PC-3 (cell line): ENCODE results near the gene SNX20. TPM values are rescaled to one million over a fixed set of nuclear protein-coding genes. Genes with fewer than 3 reads are reported as not detected.
A peak's percentile ranks its signal among the peaks of the same experiment; 100 is the strongest.

ENCODE experiments used
- ATAC-seq: fragments of 200-7000 bp; cut with Tn5 transposase; 2 replicates; pipeline ENCODE4 v1.9.1; 2020; ENCODE audit warnings: mild to moderate bottlenecking, moderate library complexity
- BruUV-seq: library from RNA; stranded (reverse); fragments of 400-500 nt; replicated peaks from 2 replicates; lab custom pipeline; 2021; lab: Mats Ljungman, UMichigan
- CTCF ChIA-PET: fragments of 300-600 bp; sonication (Branson Sonifier 250); formaldehyde crosslinking; loops from one replicate; lab custom pipeline; 2022; ENCODE audit warnings: antibody characterized with exemption; lab: Charles Lee
- POLR2A ChIA-PET: fragments of 300-600 bp; sonication (Branson Sonifier 250); formaldehyde crosslinking; loops from one replicate; lab custom pipeline; 2022; ENCODE audit warnings: antibody characterized with exemption; ENCODE audit not compliant: unreplicated experiment; lab: Charles Lee
- DNase-seq: peaks from one replicate; pipeline ENCODE4 v3.0.0-alpha.2; 2015
- H2AFZ ChIP-seq: fragments of 300-600 bp; sonication (generic); 2 replicates; pipeline ENCODE4 v1.6.0; 2016; ENCODE audit warnings: antibody characterized with exemption, low read length
- H3F3A ChIP-seq: fragments of 300-600 bp; sonication (generic); one replicate; pipeline ENCODE4 v1.6.0; 2017; ENCODE audit warnings: antibody characterized with exemption, low read length, control low read depth, mild to moderate bottlenecking; ENCODE audit not compliant: unreplicated experiment
- H3K27ac ChIP-seq: fragments of 300-600 bp; sonication (generic); 2 replicates; pipeline ENCODE4 v1.5.1; 2016; ENCODE audit warnings: mild to moderate bottlenecking, low read length
- H3K27me3 ChIP-seq: fragments of 300-600 bp; sonication (generic); 2 replicates; pipeline ENCODE4 v1.6.1; 2016; ENCODE audit warnings: low read length, mixed read lengths
- H3K36me3 ChIP-seq: fragments of 300-600 bp; sonication (generic); 2 replicates; pipeline ENCODE4 v1.6.1; 2016; ENCODE audit warnings: low read depth, mixed run types, low read length, mixed read lengths
- H3K4me1 ChIP-seq: fragments of 300-600 bp; sonication (generic); 2 replicates; pipeline ENCODE4 v1.5.1; 2016; ENCODE audit warnings: low read length; ENCODE audit not compliant: insufficient read depth
- H3K4me2 ChIP-seq: fragments of 300-600 bp; sonication (generic); 2 replicates; pipeline ENCODE4 v1.6.0; 2016; ENCODE audit warnings: low read length
- H3K4me3 ChIP-seq: fragments of 300-600 bp; sonication (generic); 2 replicates; pipeline ENCODE4 v1.5.1; 2016; ENCODE audit warnings: mild to moderate bottlenecking, low read length, mixed read lengths
- H3K79me2 ChIP-seq: fragments of 300-600 bp; sonication (generic); 2 replicates; pipeline ENCODE4 v1.6.1; 2017; ENCODE audit warnings: low read length, mixed read lengths
- H3K9ac ChIP-seq: fragments of 300-600 bp; sonication (generic); 2 replicates; pipeline ENCODE4 v1.6.0; 2016; ENCODE audit warnings: mild to moderate bottlenecking, low read length
- H3K9me2 ChIP-seq: fragments of 300-600 bp; sonication (generic); replicated peaks from 2 replicates; pipeline ENCODE4 v1.6.1; 2016; ENCODE audit warnings: mixed run types, low read length, mixed read lengths
- H3K9me3 ChIP-seq: fragments of 300-600 bp; sonication (generic); 2 replicates; pipeline ENCODE4 v1.6.1; 2016; ENCODE audit warnings: low read length, mixed read lengths
- H4K20me1 ChIP-seq: fragments of 300-600 bp; sonication (generic); 2 replicates; pipeline ENCODE4 v1.6.1; 2016; ENCODE audit warnings: low read length, mixed read lengths
- EZH2 ChIP-seq: fragments of 300-600 bp; sonication (generic); IDR thresholded peaks from one replicate; pipeline ENCODE4 v1.6.1; 2017; ENCODE audit warnings: antibody characterized with exemption, mild to moderate bottlenecking, low read length; ENCODE audit not compliant: unreplicated experiment
- EZH2phosphoT487 ChIP-seq: fragments of 300-600 bp; sonication (generic); IDR thresholded peaks from 2 replicates; pipeline ENCODE4 v1.6.1; 2018; ENCODE audit warnings: mild to moderate bottlenecking, antibody characterized with exemption, low read length, borderline replicate concordance
- intact Hi-C: fragments of 100-400 bp; cut with micrococcal nuclease; formaldehyde crosslinking; loops from 2 replicates; pipeline ENCODE4 v1.9.0; 2023
- total RNA-seq: library from RNA; depleted of rRNA; stranded (reverse); fragments of >200 nt; gene quantifications from 2 replicates; pipeline ENCODE4 v1.2.3, GENCODE V29; 2014
- TF ChIP-seq, protein P1 (sequence below): fragments of 300-600 bp; sonication (generic); conservative IDR thresholded peaks from 2 replicates; pipeline ENCODE4 v1.5.1; 2017; ENCODE audit warnings: antibody characterized with exemption, low read depth, mild to moderate bottlenecking, low read length

Gene SNX20
- total RNA-seq, 1 experiment from 2014 or later = not detected

DNA sequence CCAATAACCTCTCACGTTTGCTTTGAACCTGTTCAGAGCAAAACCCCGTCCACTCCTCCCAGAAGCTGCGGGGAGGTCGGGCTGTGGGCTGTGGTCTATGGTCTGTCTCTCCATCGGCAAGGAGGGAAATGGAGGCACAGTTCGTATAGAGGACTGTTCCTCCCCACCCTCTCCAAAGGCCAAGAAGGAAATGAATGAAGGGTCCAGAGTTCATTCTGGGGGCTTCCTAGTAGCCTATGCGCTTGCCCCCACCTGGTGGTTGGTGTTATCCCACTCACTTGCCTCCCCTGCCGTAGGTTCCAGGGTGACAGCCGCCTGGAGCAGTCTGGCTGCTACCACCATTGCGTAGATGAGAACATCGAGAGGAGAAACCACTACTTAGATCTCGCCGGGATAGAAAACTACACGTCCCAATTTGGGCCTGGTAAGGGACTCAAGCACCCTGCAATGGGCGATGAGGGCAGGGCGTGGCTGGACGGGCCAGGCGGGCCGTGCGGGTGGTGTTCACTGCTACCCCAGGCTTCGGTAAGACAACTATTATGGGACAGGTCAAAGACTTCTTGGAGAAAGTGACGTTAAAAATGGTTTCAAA is 49.0 kb downstream of the SNX20 start:
- Histone ChIP-seq H3K9me2 (no peaks in the 10 kb centered on the region), H3K4me2 (no peak overlapping the region), H3K27me3 (peaks cover 4% of the 10 kb centered on the region; the same call in 1 of the 2 replicates), H3F3A (no peaks in the 10 kb centered on the region), H3K4me3 (no peak overlapping the region), H3K9me3 (no peaks in the 10 kb centered on the region), H3K9ac (no peak overlapping the region), H3K27ac (no peak overlapping the region), H3K36me3 (no peaks in the 10 kb centered on the region), H3K79me2 (no peaks in the 10 kb centered on the region), H3K4me1 (peaks cover 10% of the 10 kb centered on the region), H2AFZ (no peak overlapping the region), H4K20me1 (no peaks in the 10 kb centered on the region)
- intact Hi-C loops = no loop called here
- CTCF ChIA-PET = no interaction called here
- TF ChIP-seq, protein P1, sequence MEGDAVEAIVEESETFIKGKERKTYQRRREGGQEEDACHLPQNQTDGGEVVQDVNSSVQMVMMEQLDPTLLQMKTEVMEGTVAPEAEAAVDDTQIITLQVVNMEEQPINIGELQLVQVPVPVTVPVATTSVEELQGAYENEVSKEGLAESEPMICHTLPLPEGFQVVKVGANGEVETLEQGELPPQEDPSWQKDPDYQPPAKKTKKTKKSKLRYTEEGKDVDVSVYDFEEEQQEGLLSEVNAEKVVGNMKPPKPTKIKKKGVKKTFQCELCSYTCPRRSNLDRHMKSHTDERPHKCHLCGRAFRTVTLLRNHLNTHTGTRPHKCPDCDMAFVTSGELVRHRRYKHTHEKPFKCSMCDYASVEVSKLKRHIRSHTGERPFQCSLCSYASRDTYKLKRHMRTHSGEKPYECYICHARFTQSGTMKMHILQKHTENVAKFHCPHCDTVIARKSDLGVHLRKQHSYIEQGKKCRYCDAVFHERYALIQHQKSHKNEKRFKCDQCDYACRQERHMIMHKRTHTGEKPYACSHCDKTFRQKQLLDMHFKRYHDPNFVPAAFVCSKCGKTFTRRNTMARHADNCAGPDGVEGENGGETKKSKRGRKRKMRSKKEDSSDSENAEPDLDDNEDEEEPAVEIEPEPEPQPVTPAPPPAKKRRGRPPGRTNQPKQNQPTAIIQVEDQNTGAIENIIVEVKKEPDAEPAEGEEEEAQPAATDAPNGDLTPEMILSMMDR = no peak
- no peak for TF ChIP-seq EZH2
- no peak for TF ChIP-seq EZH2phosphoT487
- DNase-seq (no peak), ATAC-seq (no peak)
- POLR2A ChIA-PET = no interaction called here
- BruUV-seq = no TSS peak

DNA sequence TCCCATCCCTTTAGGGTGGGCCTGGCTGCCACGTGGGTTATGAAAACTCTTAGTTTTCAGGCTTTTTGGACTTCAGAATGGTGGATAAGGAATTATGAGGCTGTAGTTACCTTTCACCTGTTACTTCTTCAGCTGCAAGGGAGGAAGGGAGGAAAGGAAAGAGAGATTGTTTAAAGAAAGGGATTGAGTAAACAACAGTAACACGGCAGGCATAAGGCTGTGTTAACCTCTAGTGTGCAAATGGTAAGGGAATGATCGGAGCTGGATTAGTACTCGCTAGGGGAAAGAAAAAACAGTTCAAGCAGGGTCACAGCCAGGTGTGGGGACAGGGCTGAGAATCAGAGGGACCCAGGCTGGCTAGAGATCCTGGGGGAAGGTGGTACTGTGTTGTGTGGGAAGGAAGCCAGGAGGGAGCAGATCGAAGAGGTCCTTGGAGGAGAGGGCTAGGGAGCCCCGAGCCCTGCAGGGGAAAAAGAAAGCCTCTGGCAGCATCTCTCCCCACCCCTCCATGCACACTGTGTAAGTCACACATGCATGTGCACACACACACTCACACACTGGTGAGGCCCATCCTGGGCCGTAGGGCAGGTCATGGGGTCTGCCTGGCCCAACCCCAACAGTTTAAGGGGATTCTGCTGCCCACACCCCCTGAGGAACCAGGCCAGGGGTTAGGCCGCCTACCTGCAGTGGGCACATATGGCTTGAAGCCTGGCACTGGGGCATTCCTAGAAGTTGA is 49.7 kb downstream of the SNX20 start:
- H3K36me3 ChIP-seq = no peaks in the 10 kb centered on the region
- no peaks in the 10 kb centered on the region for H4K20me1 ChIP-seq
- H3K27me3 ChIP-seq = peaks cover 4% of the 10 kb centered on the region; the same call in 1 of the 2 replicates
- H2AFZ ChIP-seq = 0 out of 2 replicates have a peak overlapping the region, but pooled peaks have one; percentile 20
- intact Hi-C loops = no loop called here
- BruUV-seq = no TSS peak
- ChIA-PET POLR2A (no interaction called here), CTCF (no interaction called here)
- ATAC-seq = peak; percentile 74
- TF ChIP-seq EZH2 = no peak
- TF ChIP-seq, protein P1 = no peak
- no peak for TF ChIP-seq EZH2phosphoT487
- H3K9me2 ChIP-seq = no peaks in the 10 kb centered on the region
- H3K4me3 ChIP-seq = no peak overlapping the region
- no peak overlapping the region for H3K27ac ChIP-seq
- H3K9me3 ChIP-seq = no peaks in the 10 kb centered on the region
- DNase-seq = no peak
- H3K4me1 ChIP-seq = peaks cover 10% of the 10 kb centered on the region
- H3K4me2 ChIP-seq = peak overlapping the region; percentile 33; the same call in 1 of the 2 replicates
- no peaks in the 10 kb centered on the region for H3F3A ChIP-seq
- H3K79me2 ChIP-seq = no peaks in the 10 kb centered on the region
- no peak overlapping the region for H3K9ac ChIP-seq
